Prostate gland (tissue), 2 donors: ENCODE data around the gene KDELR3. TPM values are rescaled to one million over a fixed set of nuclear protein-coding genes. Genes with fewer than 3 reads are reported as not detected.

Experiments
- DNase-seq: peaks from one replicate; pipeline ENCODE4 v3.0.0-alpha.2; 2019; ENCODE audit warnings: low spot score
- H3K27ac ChIP-seq, 2 donors: fragments of 200-600 bp; sonication (generic); 2 replicates each; pipeline ENCODE4 v1.5.1; 2017 to 2019
- H3K27me3 ChIP-seq: fragments of 200-600 bp; sonication (generic); replicated peaks from 2 replicates; pipeline ENCODE4 v1.5.1; 2019; ENCODE audit not compliant: insufficient read depth
- H3K36me3 ChIP-seq, 2 donors: fragments of 200-600 bp; sonication (generic); 1 replicate in 1 of 2; 2 replicates in 1 of 2; pipeline versions ENCODE4 v1.5.1 to v1.8.1; 2017 to 2019
- H3K4me1 ChIP-seq: fragments of 200-600 bp; sonication (generic); replicated peaks from 2 replicates; pipeline ENCODE4 v1.5.1; 2019
- H3K4me3 ChIP-seq, 2 donors: fragments of 200-600 bp; sonication (generic); 2 replicates each; pipeline ENCODE4 v1.5.1; 2017 to 2019
- H3K9me3 ChIP-seq: fragments of 200-600 bp; sonication (generic); 2 replicates; pipeline ENCODE4 v1.5.1; 2017
- POLR2A ChIP-seq: fragments of 450-650 bp; IDR thresholded peaks from one replicate; pipeline ENCODE4 v1.6.1; 2016; ENCODE audit warnings: antibody characterized with exemption, mild to moderate bottlenecking
- POLR2AphosphoS5 ChIP-seq: sonication (generic); formaldehyde crosslinking; IDR thresholded peaks from one replicate; pipeline ENCODE4 v1.6.1; 2017; ENCODE audit warnings: antibody characterized with exemption
- WGBS: methylation state at CpG from one replicate; pipeline ENCODE4 v1.1.5; 2018; 5-methylcytosine and 5-hydroxymethylcytosine counted together
- intact Hi-C: fragments of 100-400 bp; cut with DNase I; formaldehyde crosslinking; loops from one replicate; pipeline ENCODE4 v1.14.2; 2022
- total RNA-seq, 2 donors: library from RNA; depleted of rRNA; stranded (reverse); fragments of >200 nt; gene quantifications; one replicate each; pipeline ENCODE4 v1.1.0, GENCODE V29; 2016
- TF ChIP-seq, protein P1 (sequence below), 4 experiments: fragments of 200-600 bp in 2 of 4; fragments of 450-650 bp in 2 of 4; sonication (generic) in 2 of 4; IDR thresholded peaks; 1 replicate in 3 of 4; 2 replicates in 1 of 4; pipeline ENCODE4 v1.5.1; 2016 to 2019; ENCODE audit warnings: antibody characterized with exemption in 4 of 4, mild to moderate bottlenecking in 2 of 4, moderate library complexity in 2 of 4

The KDELR3 gene
- total RNA-seq, 2 donors from 2014 or later = 13.8 to 25.4 TPM

DNA sequence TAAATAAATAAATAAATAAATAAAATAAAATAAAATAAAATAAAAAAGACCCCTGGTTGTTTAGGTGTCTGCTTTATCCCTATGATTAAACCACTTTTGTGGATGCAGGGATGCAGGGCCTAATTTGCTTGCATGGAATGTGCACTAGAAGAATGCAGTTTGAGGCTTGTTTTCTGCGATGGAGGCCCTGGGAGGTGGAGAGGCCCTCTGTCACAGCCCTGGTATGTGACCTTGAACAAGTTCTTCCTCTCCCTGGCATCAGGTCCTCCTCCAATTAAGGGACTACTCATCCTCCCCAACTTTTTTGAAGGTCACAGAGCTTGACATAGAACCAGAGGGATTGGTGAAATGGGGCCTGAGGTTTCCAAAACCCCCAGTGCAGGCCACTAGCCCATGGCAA, 35.6 kb upstream of the KDELR3 start:
- H3K4me3 ChIP-seq = no peak overlapping the region
- H3K4me1 ChIP-seq = no peaks in the 10 kb centered on the region
- no peak for DNase-seq
- no peaks in the 10 kb centered on the region for H3K36me3 ChIP-seq
- intact Hi-C loops = no loop called here
- H3K27ac ChIP-seq = no peak overlapping the region
- no peaks in the 10 kb centered on the region for H3K9me3 ChIP-seq
- H3K27me3 ChIP-seq = no peaks in the 10 kb centered on the region
- WGBS = 83% methylated on average over 1 of the region's 1 CpG
- TF ChIP-seq, protein P1, sequence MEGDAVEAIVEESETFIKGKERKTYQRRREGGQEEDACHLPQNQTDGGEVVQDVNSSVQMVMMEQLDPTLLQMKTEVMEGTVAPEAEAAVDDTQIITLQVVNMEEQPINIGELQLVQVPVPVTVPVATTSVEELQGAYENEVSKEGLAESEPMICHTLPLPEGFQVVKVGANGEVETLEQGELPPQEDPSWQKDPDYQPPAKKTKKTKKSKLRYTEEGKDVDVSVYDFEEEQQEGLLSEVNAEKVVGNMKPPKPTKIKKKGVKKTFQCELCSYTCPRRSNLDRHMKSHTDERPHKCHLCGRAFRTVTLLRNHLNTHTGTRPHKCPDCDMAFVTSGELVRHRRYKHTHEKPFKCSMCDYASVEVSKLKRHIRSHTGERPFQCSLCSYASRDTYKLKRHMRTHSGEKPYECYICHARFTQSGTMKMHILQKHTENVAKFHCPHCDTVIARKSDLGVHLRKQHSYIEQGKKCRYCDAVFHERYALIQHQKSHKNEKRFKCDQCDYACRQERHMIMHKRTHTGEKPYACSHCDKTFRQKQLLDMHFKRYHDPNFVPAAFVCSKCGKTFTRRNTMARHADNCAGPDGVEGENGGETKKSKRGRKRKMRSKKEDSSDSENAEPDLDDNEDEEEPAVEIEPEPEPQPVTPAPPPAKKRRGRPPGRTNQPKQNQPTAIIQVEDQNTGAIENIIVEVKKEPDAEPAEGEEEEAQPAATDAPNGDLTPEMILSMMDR (IDR thresholded peaks at IDR 0.05) = no peak
- TF ChIP-seq POLR2A (no peak), POLR2AphosphoS5 (no peak)

DNA sequence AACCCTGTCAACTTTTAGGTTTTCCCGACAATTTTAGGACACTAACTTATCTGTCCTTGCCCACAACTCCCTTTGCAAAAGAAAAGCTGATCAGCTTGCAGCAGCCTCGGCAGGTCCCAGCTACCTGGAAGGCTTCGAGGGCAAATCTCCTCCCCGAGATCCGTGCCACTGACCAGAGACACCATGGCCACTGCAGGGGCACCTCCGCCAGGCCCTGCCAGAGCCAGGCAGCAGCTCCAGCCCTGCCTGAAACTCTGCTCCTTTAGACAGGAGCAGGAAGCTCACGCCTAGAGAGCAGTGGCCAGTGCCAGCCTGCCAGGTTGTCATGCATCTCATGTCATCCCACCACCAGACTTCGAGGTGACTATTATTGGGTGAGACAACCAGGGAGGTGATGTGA, 34.0 kb upstream of the KDELR3 start:
- TF ChIP-seq, protein P1 (IDR thresholded peaks at IDR 0.05) = no peak
- TF ChIP-seq POLR2AphosphoS5 = no peak
- TF ChIP-seq POLR2A = no peak
- intact Hi-C loops = no loop called here

DNA sequence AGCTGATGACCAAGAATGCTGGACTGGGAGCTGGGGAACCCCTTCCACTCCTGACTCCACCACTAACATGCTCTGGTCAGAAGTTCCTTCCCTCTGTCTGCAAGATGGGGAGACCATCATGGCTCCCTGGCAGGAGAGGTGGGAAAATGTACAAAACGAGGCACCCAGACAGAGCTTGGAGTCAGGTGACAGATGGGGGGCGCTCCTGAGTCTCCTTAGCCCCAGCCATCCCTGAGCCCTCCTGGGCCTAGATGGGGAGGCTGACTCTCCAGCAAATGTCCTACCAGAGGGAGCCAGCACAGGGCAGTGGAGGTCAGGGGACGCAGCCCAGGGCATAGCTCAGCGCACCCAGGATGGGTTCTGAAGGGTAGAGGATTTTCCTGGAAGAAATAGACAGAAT, 32.9 kb upstream of the KDELR3 start:
- no peaks in the 10 kb centered on the region for H3K27me3 ChIP-seq
- intact Hi-C loops = no loop called here
- H3K9me3 ChIP-seq = no peaks in the 10 kb centered on the region
- no peak overlapping the region for H3K4me3 ChIP-seq
- no peak for DNase-seq
- WGBS = 90% methylated on average over 4 of the region's 4 CpGs
- H3K4me1 ChIP-seq = no peaks in the 10 kb centered on the region
- H3K36me3 ChIP-seq = no peaks in the 10 kb centered on the region
- TF ChIP-seq POLR2AphosphoS5 (no peak), POLR2A (no peak)
- TF ChIP-seq, protein P1 (IDR thresholded peaks at IDR 0.05) = no peak
- H3K27ac ChIP-seq = no peak overlapping the region

More for the DNA sequence above, 34.0 kb upstream of the KDELR3 start:
- DNase-seq = no peak
- WGBS = 75% methylated on average over 8 of the region's 8 CpGs
- Histone ChIP-seq H3K4me1 (no peaks in the 10 kb centered on the region), H3K27me3 (no peaks in the 10 kb centered on the region), H3K27ac (no peak overlapping the region), H3K4me3 (no peak overlapping the region), H3K36me3 (no peaks in the 10 kb centered on the region), H3K9me3 (no peaks in the 10 kb centered on the region)

DNA sequence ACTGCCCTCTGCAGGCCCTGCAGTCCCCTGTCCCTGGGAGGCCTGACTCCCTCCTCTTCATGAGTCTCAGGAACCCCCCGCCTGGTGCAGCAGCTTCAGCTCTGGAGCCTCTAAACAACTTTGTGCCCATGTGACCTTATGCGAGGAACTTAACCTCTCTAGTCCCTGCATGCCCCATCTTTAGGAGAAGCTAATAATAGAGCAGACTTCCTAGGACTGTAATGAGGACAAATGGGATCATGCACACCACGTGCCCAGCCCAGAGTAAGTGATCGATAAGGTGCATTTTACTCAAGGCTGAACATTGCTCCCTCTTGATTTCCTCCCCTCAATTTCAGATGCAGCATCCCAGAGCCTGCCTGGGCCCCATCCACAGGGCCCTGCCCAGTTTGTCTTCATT, 31.9 kb upstream of the KDELR3 start:
- no peak overlapping the region for H3K4me3 ChIP-seq
- intact Hi-C loops = no loop called here
- DNase-seq = no peak
- TF ChIP-seq POLR2AphosphoS5 (no peak), POLR2A (no peak)
- TF ChIP-seq, protein P1 (IDR thresholded peaks at IDR 0.05) = no peak
- H3K9me3 ChIP-seq = no peaks in the 10 kb centered on the region
- H3K27me3 ChIP-seq = no peaks in the 10 kb centered on the region
- no peak overlapping the region for H3K27ac ChIP-seq
- no peaks in the 10 kb centered on the region for H3K4me1 ChIP-seq
- H3K36me3 ChIP-seq = no peaks in the 10 kb centered on the region
- 63% methylated on average over 4 of the region's 4 CpGs for WGBS

DNA sequence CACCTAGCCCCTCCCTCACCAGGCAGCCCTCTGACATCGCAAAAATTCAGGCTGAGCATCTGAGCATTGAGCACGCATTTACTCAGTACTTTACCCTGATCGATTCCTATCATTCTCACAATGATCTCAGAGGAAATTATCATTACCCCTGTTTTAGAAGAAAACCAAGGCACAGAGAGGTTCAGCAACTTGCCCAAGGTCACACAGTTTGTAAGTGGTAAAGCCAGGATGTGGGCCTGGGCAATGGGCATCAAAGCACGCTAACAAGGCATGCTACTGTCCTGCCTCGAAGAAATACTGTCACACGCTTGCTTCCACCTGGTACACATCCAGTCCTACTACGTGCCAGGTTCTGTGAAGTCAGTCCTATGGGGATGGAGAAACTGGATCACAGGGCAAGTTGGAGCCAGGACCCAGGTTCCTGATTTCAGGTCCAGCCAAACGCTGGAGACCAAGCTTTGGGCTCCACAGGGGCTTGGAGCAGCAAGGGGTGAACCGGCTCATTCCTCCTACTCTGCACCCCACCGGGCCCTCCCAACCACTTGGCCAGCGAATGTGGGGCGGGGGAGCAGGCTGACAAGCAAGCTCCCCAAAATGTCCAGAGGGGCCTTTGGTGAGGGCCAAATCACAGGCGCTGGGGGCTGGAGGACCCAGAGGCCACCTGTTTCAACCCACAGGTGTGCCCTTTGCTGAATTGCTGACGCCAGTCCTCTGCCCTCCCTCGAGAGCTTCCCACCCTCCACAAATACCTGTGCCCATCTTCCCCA, 31.1 kb upstream of the KDELR3 start:
- DNase-seq = no peak
- H3K27ac ChIP-seq = no peak overlapping the region
- no peaks in the 10 kb centered on the region for H3K4me1 ChIP-seq
- H3K27me3 ChIP-seq = no peaks in the 10 kb centered on the region
- no peaks in the 10 kb centered on the region for H3K36me3 ChIP-seq
- no peak overlapping the region for H3K4me3 ChIP-seq
- TF ChIP-seq, protein P1 (IDR thresholded peaks at IDR 0.05) = no peak
- TF ChIP-seq POLR2A (no peak), POLR2AphosphoS5 (no peak)
- intact Hi-C loops = no loop called here
- WGBS = 85% methylated on average over 15 of the region's 15 CpGs
- no peaks in the 10 kb centered on the region for H3K9me3 ChIP-seq
